HG03066 (cell line): Measurements from ENCODE around the gene MNAT1.
A peak's percentile ranks its signal among the peaks of the same experiment; 100 is the strongest.

Experiments used
- ATAC-seq: cut with Tn5 transposase; IDR thresholded peaks from one replicate; pipeline ENCODE4 v1.9.1; 2021; ENCODE audit warnings: low read depth; ENCODE audit not compliant: unreplicated experiment

MNAT1 gene

GRCh38 chr14:60956632-60957031 is 222.1 kb downstream of the MNAT1 start:
- ATAC-seq, result no peak

- no peak for ATAC-seq
Observed at GRCh38 chr14:60958146-60958545, 223.6 kb downstream of the MNAT1 start.

- ATAC-seq, result no peak
Observed at GRCh38 chr14:60963761-60964160, 229.2 kb downstream of the MNAT1 start.

GRCh38 chr14:60964904-60965303 is 230.3 kb downstream of the MNAT1 start:
- no peak for ATAC-seq

GRCh38 chr14:60965402-60965801 is 230.8 kb downstream of the MNAT1 start:
- ATAC-seq, result no peak

- no peak for ATAC-seq
Observed at GRCh38 chr14:60968099-60968498, 233.5 kb downstream of the MNAT1 start.

GRCh38 chr14:60968671-60969070 is 234.1 kb downstream of the MNAT1 start:
- ATAC-seq, result no peak

- ATAC-seq, result no peak
Observed at GRCh38 chr14:60970146-60970545, 235.6 kb downstream of the MNAT1 start.

GRCh38 chr14:60971271-60971670 is 236.7 kb downstream of the MNAT1 start:
- no peak for ATAC-seq

GRCh38 chr14:60972295-60972694 is 237.7 kb downstream of the MNAT1 start:
- no peak for ATAC-seq

GRCh38 chr14:60973070-60973469 is 238.5 kb downstream of the MNAT1 start:
- ATAC-seq, result no peak

- no peak for ATAC-seq
Observed at GRCh38 chr14:60974090-60974651, 239.6 kb downstream of the MNAT1 start.

- ATAC-seq, result no peak
Observed at GRCh38 chr14:60975551-60975950, 241.0 kb downstream of the MNAT1 start.

- ATAC-seq, result no peak
Observed at GRCh38 chr14:60977847-60978246, 243.3 kb downstream of the MNAT1 start.

GRCh38 chr14:60980811-60981632 is 246.5 kb downstream of the MNAT1 start, which contains the start of the genes SLC38A6 and TRMT5:
SLC38A6 (plus strand) TSS chr14:60981245; CDS start chr14:60981278, 33 bp downstream.
TRMT5 (minus strand) TSS chr14:60981079; CDS start chr14:60980973, 106 bp downstream.
- peak; percentile 83 for ATAC-seq

- ATAC-seq, result no peak
Observed at GRCh38 chr14:60981633-60982455, 247.3 kb downstream of the MNAT1 start.

- ATAC-seq, result no peak
Observed at GRCh38 chr14:60984196-60984595, 249.6 kb downstream of the MNAT1 start.

GRCh38 chr14:60986500-60986899 is 251.9 kb downstream of the MNAT1 start:
- ATAC-seq, result no peak

GRCh38 chr14:60989599-60989998 is 255.0 kb downstream of the MNAT1 start:
- ATAC-seq, result no peak

- no peak for ATAC-seq
Observed at GRCh38 chr14:60998617-60999016, 264.1 kb downstream of the MNAT1 start.

- ATAC-seq, result no peak
Observed at GRCh38 chr14:60999536-60999935, 265.0 kb downstream of the MNAT1 start.
